Cardiac fibroblast (primary cell): Measurements from ENCODE around the gene VAMP4.

Source experiments
- DNase-seq, 2 donors: peaks; one replicate each; pipeline versions ENCODE4 v3.0.0 to v3.0.0-alpha.2; 2010; ENCODE audit warnings: low read depth in 2 of 2
- H3K4me3 ChIP-seq, 2 donors: replicated peaks in 1 of 2; 1 replicate in 1 of 2; 2 replicates in 1 of 2; pipeline ENCODE4 v1.5.1; 2011; ENCODE audit warnings: low read depth in 2 of 2, low read length in 2 of 2, mild to moderate bottlenecking in 2 of 2, moderate library complexity in 1 of 2
- TF ChIP-seq, protein P1 (sequence below): IDR thresholded peaks from one replicate; pipeline ENCODE4 v1.5.1; 2011; ENCODE audit warnings: low read depth, mild to moderate bottlenecking, low read length, inconsistent platforms

The VAMP4 gene, protein sequence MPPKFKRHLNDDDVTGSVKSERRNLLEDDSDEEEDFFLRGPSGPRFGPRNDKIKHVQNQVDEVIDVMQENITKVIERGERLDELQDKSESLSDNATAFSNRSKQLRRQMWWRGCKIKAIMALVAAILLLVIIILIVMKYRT

DNA sequence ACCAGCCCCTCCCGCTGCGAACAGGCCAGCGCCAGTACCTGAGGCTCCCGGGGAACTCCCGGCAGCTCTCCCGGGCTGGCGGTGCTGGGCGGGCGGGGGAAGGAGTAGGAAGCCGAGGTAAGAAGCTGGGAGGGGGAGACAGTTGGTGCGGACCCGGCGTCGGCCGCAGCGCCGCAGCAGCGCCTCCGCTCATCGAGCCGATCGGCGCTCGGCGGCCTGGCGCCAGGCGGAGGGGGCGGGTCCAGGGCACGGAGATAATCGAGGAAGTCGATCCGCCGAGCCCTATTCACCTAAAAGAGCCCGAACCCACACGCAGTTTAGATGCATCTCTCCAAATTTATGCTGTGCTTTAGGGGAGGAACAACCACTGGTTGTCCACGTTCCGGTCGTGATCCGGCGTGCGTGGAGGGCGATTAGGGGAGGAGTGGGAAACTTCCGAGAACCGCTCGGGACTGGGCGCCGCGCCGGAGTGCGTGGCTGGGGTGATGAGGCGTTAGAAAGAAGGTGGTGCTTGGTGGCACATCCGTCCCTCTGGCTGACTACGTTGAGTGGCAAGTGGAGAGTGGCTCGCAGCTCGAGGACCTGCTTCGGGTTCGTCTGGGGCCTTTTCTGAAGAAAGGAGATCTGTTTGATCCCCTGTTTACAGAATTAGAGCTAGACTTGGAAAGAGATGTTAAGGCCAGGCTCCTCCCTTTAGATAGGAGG lies at the start of gene VAMP4:
Gene VAMP4 (minus strand): TSS at position 194 of the 705 bp plus-strand sequence. CDS start 3,651 bp downstream, outside the sequence.
- TF ChIP-seq, protein P1, sequence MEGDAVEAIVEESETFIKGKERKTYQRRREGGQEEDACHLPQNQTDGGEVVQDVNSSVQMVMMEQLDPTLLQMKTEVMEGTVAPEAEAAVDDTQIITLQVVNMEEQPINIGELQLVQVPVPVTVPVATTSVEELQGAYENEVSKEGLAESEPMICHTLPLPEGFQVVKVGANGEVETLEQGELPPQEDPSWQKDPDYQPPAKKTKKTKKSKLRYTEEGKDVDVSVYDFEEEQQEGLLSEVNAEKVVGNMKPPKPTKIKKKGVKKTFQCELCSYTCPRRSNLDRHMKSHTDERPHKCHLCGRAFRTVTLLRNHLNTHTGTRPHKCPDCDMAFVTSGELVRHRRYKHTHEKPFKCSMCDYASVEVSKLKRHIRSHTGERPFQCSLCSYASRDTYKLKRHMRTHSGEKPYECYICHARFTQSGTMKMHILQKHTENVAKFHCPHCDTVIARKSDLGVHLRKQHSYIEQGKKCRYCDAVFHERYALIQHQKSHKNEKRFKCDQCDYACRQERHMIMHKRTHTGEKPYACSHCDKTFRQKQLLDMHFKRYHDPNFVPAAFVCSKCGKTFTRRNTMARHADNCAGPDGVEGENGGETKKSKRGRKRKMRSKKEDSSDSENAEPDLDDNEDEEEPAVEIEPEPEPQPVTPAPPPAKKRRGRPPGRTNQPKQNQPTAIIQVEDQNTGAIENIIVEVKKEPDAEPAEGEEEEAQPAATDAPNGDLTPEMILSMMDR = no peak
- H3K4me3 ChIP-seq = peak within 1 kb of the TSS; percentile 85
- DNase-seq = peak; percentile 84 to 87

DNA sequence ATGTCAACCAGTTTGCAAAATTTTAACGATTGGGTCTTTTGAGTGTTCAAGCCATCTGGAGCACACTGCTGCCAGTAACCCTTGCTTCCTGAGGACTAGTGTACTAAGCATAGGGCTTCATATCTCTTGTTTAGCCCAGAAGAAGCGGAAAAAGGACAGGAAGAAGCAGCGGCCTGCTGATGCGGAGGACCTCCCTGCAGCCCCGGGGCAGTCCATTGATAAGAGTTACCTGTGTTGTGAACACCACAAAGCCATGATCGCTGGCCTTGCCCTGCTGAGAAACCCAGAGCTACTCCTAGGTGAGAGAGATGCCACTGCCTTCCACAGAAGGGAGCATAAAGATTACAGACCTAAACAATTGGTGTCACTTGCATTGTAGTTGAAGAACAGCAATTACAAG lies 48.5 kb upstream of the VAMP4 start:
- TF ChIP-seq, protein P1 = no peak
- DNase-seq = no peak

GRCh38 chr1:171788696-171789095 lies 46.8 kb upstream of the VAMP4 start:
- TF ChIP-seq, protein P1 = no peak
- DNase-seq = peak; percentile 63 to 93
- no peak overlapping the region for H3K4me3 ChIP-seq

More for the DNA sequence above, 48.5 kb upstream of the VAMP4 start:
- H3K4me3 ChIP-seq = no peak overlapping the region

DNA sequence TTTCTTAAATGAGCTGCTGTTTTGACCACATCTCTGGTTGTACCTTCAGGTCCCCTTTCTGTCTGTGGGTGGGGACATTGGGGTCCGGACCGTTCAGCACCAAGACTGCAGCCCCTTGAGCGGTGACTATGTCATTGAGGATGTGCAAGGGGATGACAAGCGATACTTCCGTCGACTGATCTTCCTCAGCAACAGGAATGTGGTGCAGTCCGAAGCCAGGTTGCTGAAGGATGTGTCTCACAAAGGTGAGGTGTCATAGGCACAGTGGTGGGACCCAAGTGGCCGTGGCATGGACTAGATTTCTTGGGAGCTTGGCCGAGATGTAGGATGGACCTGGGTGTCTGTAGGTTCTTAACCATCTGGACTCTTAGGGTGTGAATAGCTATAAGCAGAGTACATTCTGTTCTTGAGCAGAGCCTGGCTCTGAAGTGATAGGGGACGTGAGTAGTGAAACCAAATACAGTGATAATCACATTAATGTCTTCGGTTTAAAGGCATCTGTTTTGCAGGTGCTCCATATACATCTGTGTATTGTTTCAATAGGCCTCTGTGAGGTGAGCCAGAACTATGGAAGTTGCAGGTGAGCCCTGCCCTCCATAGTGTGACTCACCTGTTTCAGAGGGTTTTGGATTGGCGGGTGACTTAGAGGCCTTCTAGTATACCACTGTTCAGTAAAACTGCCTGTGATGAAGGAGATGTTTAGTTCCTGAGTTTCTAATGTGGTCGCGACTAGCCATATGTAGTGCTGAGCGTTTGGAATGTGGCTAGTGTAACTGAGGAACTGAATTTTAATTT lies 46.0 kb upstream of the VAMP4 start:
- TF ChIP-seq, protein P1 = no peak
- H3K4me3 ChIP-seq = no peak overlapping the region
- DNase-seq = no peak

- DNase-seq = no peak
- H3K4me3 ChIP-seq = no peak overlapping the region
- TF ChIP-seq, protein P1 = no peak
These were observed 44.7 kb upstream of the VAMP4 start for GRCh38 chr1:171786534-171786933.

GRCh38 chr1:171785766-171786165 lies 43.9 kb upstream of the VAMP4 start:
- H3K4me3 ChIP-seq = no peak overlapping the region
- TF ChIP-seq, protein P1 = no peak

More at GRCh38 chr1:171785766-171786165, 43.9 kb upstream of the VAMP4 start:
- no peak for DNase-seq
